Retinal pigment epithelial cell (primary cell): ENCODE measurements around the gene FOXP1.

Experiments used
- DNase-seq: peaks from one replicate; pipeline ENCODE4 v3.0.0-alpha.2; 2010; ENCODE audit warnings: low read depth
- H3K4me3 ChIP-seq: 2 replicates; pipeline ENCODE4 v1.5.1; 2011; ENCODE audit warnings: mild to moderate bottlenecking, low read length, control low read depth, moderate library complexity
- CTCF ChIP-seq: conservative IDR thresholded peaks from 2 replicates; pipeline ENCODE4 v1.5.1; 2011; ENCODE audit warnings: low read depth, low read length, control low read depth, inconsistent platforms

Gene FOXP1

GRCh38 chr3:71047616-71048531, 535.7 kb downstream of the FOXP1 start:
- H3K4me3 ChIP-seq, result no peak overlapping the region
- DNase-seq, result no peak
- no peak for TF ChIP-seq CTCF

DNA sequence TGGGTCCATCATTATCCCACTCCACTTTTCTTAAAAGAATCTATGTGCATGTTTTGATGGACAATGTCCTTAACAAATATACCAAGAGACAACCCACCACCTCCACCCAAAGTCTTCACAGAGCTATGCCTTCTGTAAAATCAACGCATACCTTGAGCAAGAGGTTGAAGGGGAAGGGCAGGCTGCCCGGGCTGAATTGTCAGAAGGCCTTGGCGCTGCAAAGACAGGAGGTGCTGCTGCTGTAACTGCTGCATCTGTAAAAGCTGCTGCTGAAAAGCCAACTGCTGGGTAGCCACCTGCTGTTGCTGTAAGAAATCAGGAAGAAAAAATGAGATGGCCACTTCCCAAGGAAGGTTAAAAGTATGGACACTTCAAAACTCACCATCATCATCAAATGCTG, 536.7 kb downstream of the FOXP1 start:
- no peak for TF ChIP-seq CTCF
- H3K4me3 ChIP-seq, result no peak overlapping the region
- no peak for DNase-seq

- H3K4me3 ChIP-seq, result no peak overlapping the region
- no peak for TF ChIP-seq CTCF
- no peak for DNase-seq
Observed at GRCh38 chr3:71045917-71046282, 537.6 kb downstream of the FOXP1 start.

- no peak for DNase-seq
- TF ChIP-seq CTCF, result no peak
- no peak overlapping the region for H3K4me3 ChIP-seq
Observed at GRCh38 chr3:71045212-71045916, 538.2 kb downstream of the FOXP1 start.

DNA sequence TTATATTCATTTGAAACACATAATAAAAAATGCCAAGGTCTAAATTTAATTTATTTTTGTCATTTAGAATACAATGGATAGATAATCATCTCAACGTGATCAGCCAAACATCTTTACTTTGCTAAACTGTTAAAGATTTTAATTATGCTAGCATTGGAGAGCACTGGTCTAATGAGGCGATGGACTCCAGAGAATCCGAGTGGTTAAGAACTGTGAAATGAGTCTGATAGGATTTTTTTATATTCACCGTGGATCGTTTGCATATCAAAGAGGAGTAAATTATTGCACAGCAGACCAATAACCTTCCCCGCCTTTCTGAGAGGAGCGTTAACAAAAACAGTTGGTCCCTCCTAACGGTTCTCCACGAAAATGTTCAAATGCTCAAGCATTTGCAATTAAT, 540.8 kb downstream of the FOXP1 start:
- TF ChIP-seq CTCF, result no peak
- no peak overlapping the region for H3K4me3 ChIP-seq
- DNase-seq, result no peak

DNA sequence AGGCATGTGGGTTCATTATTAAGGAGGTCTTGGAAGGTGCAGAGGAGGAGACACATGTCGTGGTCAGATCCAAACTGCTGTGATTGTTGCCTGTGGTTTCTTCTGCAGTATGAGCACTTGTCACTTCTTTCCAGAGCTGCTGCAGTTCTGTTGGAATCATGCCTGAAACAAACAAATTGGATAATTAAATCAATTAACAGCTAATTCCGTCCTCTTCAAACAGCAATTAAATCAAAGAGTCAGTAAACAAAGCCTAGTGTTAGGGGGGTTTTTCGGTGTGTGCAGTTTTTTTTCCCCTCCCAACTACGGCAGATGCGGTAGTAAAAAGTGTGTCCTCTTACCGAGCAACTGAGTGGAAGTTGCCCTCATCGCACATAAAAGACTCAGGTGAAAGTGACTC, 542.2 kb downstream of the FOXP1 start:
- no peak for TF ChIP-seq CTCF
- DNase-seq, result no peak

DNA sequence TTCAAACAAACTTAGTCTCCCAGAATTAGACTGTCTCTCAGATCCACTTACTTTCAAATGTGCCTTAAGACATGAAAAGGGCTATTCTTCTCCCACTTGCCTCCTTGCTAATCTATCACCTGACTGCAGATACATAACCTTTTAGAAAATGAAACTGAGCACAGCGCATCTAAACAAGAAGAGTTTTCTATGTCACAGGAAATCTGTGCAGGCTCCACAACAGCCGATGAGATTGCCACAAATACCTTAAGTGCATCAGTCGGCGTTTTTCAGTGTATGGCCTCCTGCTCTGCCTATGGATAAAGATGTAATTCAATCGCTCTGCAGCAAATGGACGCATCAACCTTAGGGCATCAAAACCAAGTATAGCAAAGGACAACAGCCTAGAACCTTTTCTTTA, 544.2 kb downstream of the FOXP1 start:
- TF ChIP-seq CTCF, result no peak
- H3K4me3 ChIP-seq, result no peak overlapping the region
- no peak for DNase-seq

More for the DNA sequence above, 542.2 kb downstream of the FOXP1 start:
- H3K4me3 ChIP-seq, result no peak overlapping the region
